Parathyroid adenoma (tissue), 2 donors: Measurements from ENCODE around the gene CCDC24.

Experiments
- H2AFZ ChIP-seq: fragments of 300-600 bp; sonication (generic); one replicate; pipeline ENCODE4 v1.7.0; 2017; ENCODE audit warnings: antibody characterized with exemption, mild to moderate bottlenecking
- H3K27ac ChIP-seq: fragments of 300-600 bp; sonication (generic); one replicate; pipeline ENCODE4 v1.7.0; 2017
- H3K27me3 ChIP-seq: fragments of 300-600 bp; sonication (generic); one replicate; pipeline ENCODE4 v1.7.0; 2017; ENCODE audit warnings: low read length; ENCODE audit not compliant: control insufficient read depth, insufficient read depth
- H3K36me3 ChIP-seq: fragments of 300-600 bp; sonication (generic); one replicate; pipeline ENCODE4 v1.7.0; 2017; ENCODE audit warnings: low read length; ENCODE audit not compliant: control insufficient read depth, insufficient read depth
- H3K4me1 ChIP-seq: fragments of 300-600 bp; sonication (generic); one replicate; pipeline ENCODE4 v1.7.0; 2017; ENCODE audit warnings: control low read depth
- H3K4me2 ChIP-seq: fragments of 300-600 bp; sonication (generic); one replicate; pipeline ENCODE4 v1.7.0; 2017; ENCODE audit warnings: low read length
- H3K4me3 ChIP-seq: fragments of 300-600 bp; sonication (generic); one replicate; pipeline ENCODE4 v1.7.0; 2017; ENCODE audit warnings: low read depth, low read length
- H3K79me2 ChIP-seq: fragments of 300-600 bp; sonication (generic); one replicate; pipeline ENCODE4 v1.7.0; 2017; ENCODE audit warnings: control low read depth
- H3K9ac ChIP-seq: fragments of 300-600 bp; sonication (generic); one replicate; pipeline ENCODE4 v1.7.0; 2017; ENCODE audit warnings: mild to moderate bottlenecking
- H3K9me3 ChIP-seq: fragments of 300-600 bp; sonication (generic); one replicate; pipeline ENCODE4 v1.7.0; 2017; ENCODE audit warnings: low read length; ENCODE audit not compliant: control insufficient read depth
- TF ChIP-seq, protein P1 (sequence below): fragments of 300-600 bp; sonication (generic); IDR thresholded peaks from one replicate; pipeline ENCODE4 v1.7.0; 2017; ENCODE audit warnings: antibody characterized with exemption, mild to moderate bottlenecking
- donor health status: primary hyperparathyroidism.

Gene CCDC24

DNA sequence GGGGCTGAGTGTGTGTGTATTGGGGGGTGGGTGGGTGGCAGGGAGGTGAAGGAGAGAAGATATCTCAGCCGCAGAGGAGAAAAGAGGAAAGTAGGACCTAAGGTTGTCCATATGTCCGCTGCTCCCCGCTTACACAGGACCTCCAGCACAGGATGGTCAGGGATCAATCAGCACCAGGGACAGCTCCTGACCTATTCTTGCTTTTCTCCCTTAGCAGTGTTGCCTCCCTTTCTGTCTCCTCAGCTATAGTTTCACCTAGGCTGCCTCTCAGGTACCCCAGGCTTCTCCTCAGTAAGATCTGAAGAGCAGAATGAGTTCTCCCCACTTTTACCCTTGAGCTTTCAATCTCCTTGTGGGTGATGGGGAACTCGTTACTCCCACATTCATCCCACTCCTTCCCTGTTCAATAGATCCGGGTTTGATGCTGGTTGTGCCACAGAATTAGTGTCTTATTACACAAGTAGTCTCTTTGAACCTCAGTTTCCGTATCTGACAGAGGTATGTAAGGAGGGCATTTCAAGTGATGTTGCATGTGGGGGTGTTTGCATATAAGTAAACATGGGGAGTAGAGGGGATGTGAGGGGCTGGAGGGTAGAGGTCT is 23.0 kb upstream of the CCDC24 start:
- TF ChIP-seq, protein P1, sequence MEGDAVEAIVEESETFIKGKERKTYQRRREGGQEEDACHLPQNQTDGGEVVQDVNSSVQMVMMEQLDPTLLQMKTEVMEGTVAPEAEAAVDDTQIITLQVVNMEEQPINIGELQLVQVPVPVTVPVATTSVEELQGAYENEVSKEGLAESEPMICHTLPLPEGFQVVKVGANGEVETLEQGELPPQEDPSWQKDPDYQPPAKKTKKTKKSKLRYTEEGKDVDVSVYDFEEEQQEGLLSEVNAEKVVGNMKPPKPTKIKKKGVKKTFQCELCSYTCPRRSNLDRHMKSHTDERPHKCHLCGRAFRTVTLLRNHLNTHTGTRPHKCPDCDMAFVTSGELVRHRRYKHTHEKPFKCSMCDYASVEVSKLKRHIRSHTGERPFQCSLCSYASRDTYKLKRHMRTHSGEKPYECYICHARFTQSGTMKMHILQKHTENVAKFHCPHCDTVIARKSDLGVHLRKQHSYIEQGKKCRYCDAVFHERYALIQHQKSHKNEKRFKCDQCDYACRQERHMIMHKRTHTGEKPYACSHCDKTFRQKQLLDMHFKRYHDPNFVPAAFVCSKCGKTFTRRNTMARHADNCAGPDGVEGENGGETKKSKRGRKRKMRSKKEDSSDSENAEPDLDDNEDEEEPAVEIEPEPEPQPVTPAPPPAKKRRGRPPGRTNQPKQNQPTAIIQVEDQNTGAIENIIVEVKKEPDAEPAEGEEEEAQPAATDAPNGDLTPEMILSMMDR: no peak
- Histone ChIP-seq H3K27ac (no peak overlapping the region), H3K36me3 (no peaks in the 10 kb centered on the region)

DNA sequence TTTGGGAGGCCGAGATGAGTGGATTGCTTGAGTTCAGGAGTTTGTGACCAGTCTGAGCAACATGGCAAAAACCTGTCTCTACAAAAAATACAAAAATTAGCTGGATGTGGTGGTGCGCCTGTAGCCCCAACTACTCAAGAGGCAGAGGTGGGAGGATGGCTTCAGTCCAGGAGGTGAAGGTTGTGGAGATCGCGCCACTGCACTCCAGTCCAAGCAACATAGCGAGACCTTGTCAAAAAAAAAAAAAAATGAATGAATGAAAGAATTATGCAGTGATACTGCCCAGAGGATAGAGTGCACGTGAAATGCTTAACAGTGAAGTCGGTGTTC is 22.0 kb upstream of the CCDC24 start:
- Histone ChIP-seq H3K36me3 (no peaks in the 10 kb centered on the region), H3K27me3 (no peaks in the 10 kb centered on the region), H3K4me2 (peak overlapping the region; percentile 55), H3K9me3 (no peaks in the 10 kb centered on the region), H3K9ac (no peak overlapping the region), H3K4me1 (peaks cover 7% of the 10 kb centered on the region), H3K79me2 (no peaks in the 10 kb centered on the region), H3K4me3 (no peak overlapping the region), H2AFZ (peak overlapping the region; percentile 43), H3K27ac (no peak overlapping the region)
- TF ChIP-seq, protein P1: no peak

More for the DNA sequence above, 23.0 kb upstream of the CCDC24 start:
- Histone ChIP-seq H3K4me2 (no peak overlapping the region), H3K4me3 (no peak overlapping the region), H3K9ac (no peak overlapping the region), H3K79me2 (no peaks in the 10 kb centered on the region), H2AFZ (no peak overlapping the region), H3K27me3 (no peaks in the 10 kb centered on the region), H3K4me1 (no peaks in the 10 kb centered on the region), H3K9me3 (no peaks in the 10 kb centered on the region)

DNA sequence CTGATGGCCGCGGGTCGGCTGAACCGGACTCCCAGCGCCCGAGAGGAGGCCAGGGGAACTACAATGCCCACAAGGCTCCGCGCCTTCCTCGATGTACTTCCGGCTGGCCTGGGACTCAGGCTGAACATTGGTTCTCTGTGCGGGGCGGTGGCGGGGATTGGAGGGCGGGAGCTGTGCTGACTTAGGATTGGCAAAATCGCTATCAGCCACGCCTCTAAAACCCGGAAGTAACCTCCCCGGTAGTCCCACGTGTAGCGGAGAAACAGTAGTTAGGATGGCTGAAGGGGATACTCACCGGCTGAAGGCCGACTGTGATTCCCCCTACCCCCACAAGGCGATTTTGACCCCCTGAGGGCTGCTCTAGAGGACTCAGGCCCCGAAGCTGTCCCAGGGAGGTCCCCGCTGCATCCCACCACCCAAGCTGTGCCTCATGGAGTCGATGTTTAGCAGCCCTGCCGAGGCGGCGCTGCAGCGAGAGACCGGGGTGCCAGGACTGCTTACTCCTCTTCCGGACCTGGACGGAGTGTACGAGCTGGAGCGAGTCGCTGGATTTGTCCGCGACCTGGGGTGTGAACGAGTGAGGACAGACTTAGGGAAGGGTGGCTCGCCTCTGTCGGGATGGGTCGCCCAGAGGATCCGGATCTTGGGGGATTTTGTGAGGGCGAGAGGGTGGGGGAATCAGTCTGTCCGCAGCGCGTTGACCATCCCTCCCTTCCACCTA is 21.5 kb upstream of the CCDC24 start, which contains the start of gene DPH2:
Gene DPH2 (plus strand): TSS at position 265 of the 721 bp plus-strand sequence. CDS start 166 bp downstream, at position 431.
- Histone ChIP-seq H3K36me3 (no peaks in the 10 kb centered on the region), H3K27me3 (no peaks in the 10 kb centered on the region), H3K9me3 (no peaks in the 10 kb centered on the region), H2AFZ (peak within 1 kb of the TSS; percentile 70), H3K79me2 (no peaks in the 10 kb centered on the region), H3K9ac (no peak within 1 kb of the TSS), H3K4me3 (peak within 1 kb of the TSS; percentile 97), H3K4me1 (peaks cover 7% of the 10 kb centered on the region), H3K4me2 (peak within 1 kb of the TSS; percentile 92), H3K27ac (no peak within 1 kb of the TSS)
- TF ChIP-seq, protein P1: no peak

DNA sequence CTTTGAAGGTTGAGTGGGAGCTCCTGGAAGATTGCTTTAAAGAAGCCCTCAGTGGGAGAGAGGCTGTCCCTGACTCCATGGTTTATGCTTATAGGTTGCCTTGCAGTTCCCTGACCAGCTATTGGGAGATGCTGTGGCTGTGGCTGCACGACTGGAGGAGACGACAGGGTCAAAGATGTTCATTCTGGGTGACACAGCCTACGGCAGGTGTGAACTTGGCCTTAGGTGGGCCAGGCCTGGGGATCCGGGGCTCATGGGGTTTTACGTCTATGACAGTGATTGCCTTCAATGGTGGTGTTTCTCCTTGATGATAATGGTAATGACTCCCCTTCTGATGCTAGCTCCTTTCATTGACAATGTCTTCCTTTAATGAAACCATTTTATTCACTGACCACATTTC is 20.9 kb upstream of the CCDC24 start:
- Histone ChIP-seq H3K27me3 (no peaks in the 10 kb centered on the region), H3K36me3 (no peaks in the 10 kb centered on the region), H3K9me3 (no peaks in the 10 kb centered on the region), H3K27ac (no peak overlapping the region), H3K79me2 (no peaks in the 10 kb centered on the region), H3K4me3 (peak overlapping the region; percentile 97), H3K4me1 (peaks cover 7% of the 10 kb centered on the region), H3K9ac (no peak overlapping the region), H2AFZ (no peak overlapping the region), H3K4me2 (peak overlapping the region; percentile 92)
- TF ChIP-seq, protein P1: no peak
